ENCODE data around the gene SCLT1. TPM values are rescaled to one million over a fixed set of nuclear protein-coding genes. Genes with fewer than 3 reads are reported as not detected.

Gene SCLT1
- polyA plus RNA-seq (2012; rRNA removed), result 2.2 and 2.3 TPM in 2 replicates
- polyA plus RNA-seq (2012; cell fraction: cytosol; rRNA removed), result 2.9 and 3.5 TPM in 2 replicates
- polyA plus RNA-seq (2012; cell fraction: nucleus; rRNA removed), result 1.1 and 2.4 TPM in 2 replicates

GRCh38 chr4:129093191-129093920 is at the start of gene SCLT1:
TSS of gene SCLT1 (minus strand) at chr4:129093539. CDS start at chr4:129093103, 436 bp downstream.
- H3K9me3 ChIP-seq, result no peaks in the 10 kb centered on the region
- peaks cover 10% of the 10 kb centered on the region for H3F3A ChIP-seq (replicated peaks; ENCODE audit: insufficient read depth)
- WGBS (ENCODE audit: low lambda C conversion rate), result under 1% methylated on average over 30 of the region's 57 CpGs
- peaks cover 0 to 3% of the 10 kb centered on the region in 2 experiments for H3K36me3 ChIP-seq (replicated peaks in 1 of 2; ENCODE audit: control insufficient read depth in 1 of 2, insufficient read depth in 2 of 2, low read length in 1 of 2)
- CTCF ChIA-PET, result no interaction called here
- POLR2A ChIA-PET, result interaction anchor here (0.6 to 1.4 kb wide), 2 partner anchors 10 to 58 kb away, joined by 3 read pairs; no protein-coding TSS in a partner anchor
- peaks cover 0 to 14% of the 10 kb centered on the region in 2 experiments; a peak in 2 of 4 replicates for H3K4me1 ChIP-seq (ENCODE audit: control insufficient read depth in 1 of 2, insufficient read depth in 2 of 2, low read depth in 1 of 2, low read length in 1 of 2)
- no peaks in the 10 kb centered on the region for H3K27me3 ChIP-seq (ENCODE audit: insufficient read depth)
- no peaks in the 10 kb centered on the region for H3K9me2 ChIP-seq
- H3K27ac ChIP-seq (ENCODE audit: low read depth in 2 of 2, low read length in 1 of 2), result peak within 1 kb of the TSS; percentile 88 to 90
- H3K79me2 ChIP-seq (ENCODE audit: insufficient read depth), result peaks cover 47% of the 10 kb centered on the region
- peak within 1 kb of the TSS; percentile 79 for H3K4me2 ChIP-seq
- H3K9ac ChIP-seq, result peak within 1 kb of the TSS; percentile 91
- peak; percentile 89 for DNase-seq
- peak within 1 kb of the TSS; percentile 82 to 95 for H3K4me3 ChIP-seq (ENCODE audit: low read depth in 2 of 2, low read length in 1 of 2)
- no peaks in the 10 kb centered on the region for H4K20me1 ChIP-seq (ENCODE audit: insufficient read depth)
- H2AFZ ChIP-seq (ENCODE audit: low read depth), result peak within 1 kb of the TSS; percentile 96
- no peak for TF ChIP-seq TCF12 (IDR thresholded peaks at IDR 0.05)
- 0 out of 2 replicates have a peak, but pooled peaks have one; percentile 2 for TF ChIP-seq YY1 (IDR thresholded peaks at IDR 0.05; ENCODE audit: low read depth)
- 0 out of 2 replicates have a peak, but pooled peaks have one; percentile 15 for TF ChIP-seq USF1 (IDR thresholded peaks at IDR 0.05; ENCODE audit: borderline replicate concordance, low read depth)
- no peak for TF ChIP-seq RCOR1 (IDR thresholded peaks at IDR 0.05; ENCODE audit: low read length)
- peak; percentile 72 for TF ChIP-seq TAF1 (IDR thresholded peaks at IDR 0.05; ENCODE audit: borderline replicate concordance, low read depth, low read length)
- TF ChIP-seq MEF2A (IDR thresholded peaks at IDR 0.05; ENCODE audit: borderline replicate concordance, low read depth), result no peak
- TF ChIP-seq POLR2AphosphoS5 (IDR thresholded peaks at IDR 0.05; ENCODE audit: low read depth, low read length), result peak; percentile 65; the same call in 1 of the 2 replicates
- no peak for TF ChIP-seq GATA2 (CRISPR knock-in tag; IDR thresholded peaks at IDR 0.05)
- TF ChIP-seq ELF1 (IDR thresholded peaks at IDR 0.05), result peak; percentile 39; the same call in 1 of the 2 replicates
- no peak for TF ChIP-seq ZBTB33 (IDR thresholded peaks at IDR 0.05; ENCODE audit: borderline replicate concordance, low read depth)
- TF ChIP-seq RFX5 (IDR thresholded peaks at IDR 0.05; ENCODE audit: low read length), result peak; percentile 83
- TF ChIP-seq CHD2 (IDR thresholded peaks at IDR 0.05; ENCODE audit: low read length, partially characterized antibody), result no peak
- no peak; the same call in 1 of the 2 replicates for TF ChIP-seq NRF1 (IDR thresholded peaks at IDR 0.05; ENCODE audit: low read depth, low read length)
- no peak for TF ChIP-seq CTCF (IDR thresholded peaks at IDR 0.05)
- TF ChIP-seq FOXM1 (IDR thresholded peaks at IDR 0.05; ENCODE audit: low read depth), result peak; percentile 99
- peak; percentile 35; the same call in 1 of the 2 replicates for TF ChIP-seq MAX (IDR thresholded peaks at IDR 0.05; ENCODE audit: low read depth)
- no peak for TF ChIP-seq IRF3 (IDR thresholded peaks at IDR 0.05; ENCODE audit: low read depth, low read length)
- no peak for TF ChIP-seq FOSL2 (IDR thresholded peaks at IDR 0.05; ENCODE audit: borderline replicate concordance, low read depth)
- 0 out of 2 replicates have a peak, but pooled peaks have one; percentile 9 for TF ChIP-seq NFIC (IDR thresholded peaks at IDR 0.05; ENCODE audit: borderline replicate concordance)
- no peak for TF ChIP-seq SMC3 (IDR thresholded peaks at IDR 0.05; ENCODE audit: low read depth, low read length)
- no peak for TF ChIP-seq FOXJ3 (CRISPR knock-in tag; IDR thresholded peaks at IDR 0.05)
- peak; percentile 33; the same call in 1 of the 2 replicates for TF ChIP-seq GABPA (IDR thresholded peaks at IDR 0.05; ENCODE audit: low read depth)
- no peak; the same call in 1 of the 2 replicates for TF ChIP-seq PBX3 (IDR thresholded peaks at IDR 0.05)
- TF ChIP-seq JUND (IDR thresholded peaks at IDR 0.05), result no peak
- no peak for TF ChIP-seq USF2 (IDR thresholded peaks at IDR 0.05; ENCODE audit: borderline replicate concordance, low read depth, low read length)
- TF ChIP-seq RXRA (IDR thresholded peaks at IDR 0.05; ENCODE audit: borderline replicate concordance, low read depth), result no peak
